ENCODE measurements around the gene NCAM1.

The NCAM1 gene

DNA sequence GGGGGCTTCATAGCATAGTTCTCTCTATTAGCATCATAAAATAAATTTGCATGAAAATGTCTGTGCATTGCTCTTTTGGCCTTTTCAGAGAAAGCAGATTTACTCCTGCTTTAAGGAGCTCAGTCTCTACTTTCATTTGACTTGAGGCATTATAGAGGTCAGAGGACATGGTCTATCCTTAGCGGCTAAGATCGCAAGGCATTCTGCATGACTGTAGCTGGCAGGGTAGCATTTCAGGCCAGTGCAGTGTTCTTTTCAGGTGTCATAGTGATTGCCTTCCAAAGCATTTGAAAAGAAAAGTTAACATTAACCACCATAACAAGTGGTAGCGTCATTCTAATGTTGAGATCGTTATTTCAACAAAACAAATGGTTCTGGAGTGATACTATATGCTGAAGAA, 126.5 kb downstream of the NCAM1 start:
- no peak for DNase-seq (ENCODE audit: low read depth)

DNA sequence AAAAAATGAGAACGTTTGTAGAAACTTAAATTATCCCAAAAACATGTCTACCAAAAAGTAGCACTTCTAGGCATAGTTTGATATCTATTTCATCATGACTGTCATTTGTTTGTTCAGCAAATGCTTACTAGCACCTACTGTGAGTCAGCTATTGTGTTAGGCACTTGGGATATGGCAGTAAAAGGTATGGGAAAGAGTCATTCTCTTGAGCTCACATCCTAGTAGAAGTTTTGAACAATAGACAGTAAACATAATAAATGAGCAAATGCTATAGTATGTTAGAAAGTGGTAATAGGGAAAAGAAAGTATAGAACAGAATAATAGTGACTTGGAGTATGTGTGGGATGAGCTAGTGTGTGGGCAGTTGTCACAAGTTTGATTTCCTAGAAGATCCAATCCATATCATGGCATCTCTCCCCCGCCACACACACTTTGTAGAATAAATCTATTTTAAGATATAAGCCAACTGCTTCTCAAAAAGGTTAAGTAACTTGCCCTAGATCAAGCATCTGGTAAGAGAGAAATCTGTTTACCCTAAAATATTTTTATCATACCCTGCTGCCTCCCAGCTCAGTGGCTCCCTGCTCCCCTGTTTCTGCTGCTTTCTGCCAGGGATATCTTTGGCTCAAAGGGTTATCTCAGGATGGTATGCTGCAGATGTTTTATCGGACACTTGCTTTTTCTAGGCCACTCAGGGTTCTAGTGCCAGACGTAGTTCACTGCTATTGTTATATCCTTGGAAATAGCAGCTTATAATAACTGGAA, 129.7 kb downstream of the NCAM1 start:
- no peak for DNase-seq (ENCODE audit: low read depth)

DNA sequence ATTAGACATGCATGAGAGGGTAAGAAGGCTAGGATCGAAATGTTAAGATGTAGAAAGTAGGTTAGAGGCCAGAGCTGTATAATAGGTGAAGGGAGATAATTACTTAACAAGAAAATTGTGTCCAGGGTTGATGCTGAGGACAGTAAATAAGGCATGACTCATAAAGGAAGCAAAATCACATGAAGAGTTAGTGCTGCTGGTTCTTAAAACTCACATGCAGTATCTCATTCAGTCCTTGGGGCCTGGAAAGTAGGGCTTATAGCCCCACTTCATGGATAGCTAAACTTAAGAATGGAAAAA, 130.2 kb downstream of the NCAM1 start:
- no peak for DNase-seq (ENCODE audit: low read depth)

DNA sequence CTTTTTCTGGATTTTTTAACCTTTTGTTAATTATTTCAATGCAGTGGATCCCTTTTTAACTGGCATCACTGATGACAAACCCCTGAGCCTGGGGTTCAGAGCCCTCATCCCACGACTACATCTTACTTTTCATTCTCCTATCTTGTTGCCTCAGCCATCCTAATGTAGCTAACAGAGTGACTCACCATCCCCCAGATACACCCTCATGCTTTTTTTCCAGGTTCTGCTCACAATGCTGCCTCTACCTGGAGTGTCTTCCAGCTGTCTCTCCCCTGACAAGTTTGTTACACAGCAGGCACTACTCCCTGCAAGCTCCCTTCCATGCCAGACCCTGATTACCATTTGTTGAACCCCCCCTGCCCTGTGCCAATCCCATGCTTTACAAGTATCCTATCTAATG, 135.4 kb downstream of the NCAM1 start:
- no peak for DNase-seq (ENCODE audit: low read depth)

DNA sequence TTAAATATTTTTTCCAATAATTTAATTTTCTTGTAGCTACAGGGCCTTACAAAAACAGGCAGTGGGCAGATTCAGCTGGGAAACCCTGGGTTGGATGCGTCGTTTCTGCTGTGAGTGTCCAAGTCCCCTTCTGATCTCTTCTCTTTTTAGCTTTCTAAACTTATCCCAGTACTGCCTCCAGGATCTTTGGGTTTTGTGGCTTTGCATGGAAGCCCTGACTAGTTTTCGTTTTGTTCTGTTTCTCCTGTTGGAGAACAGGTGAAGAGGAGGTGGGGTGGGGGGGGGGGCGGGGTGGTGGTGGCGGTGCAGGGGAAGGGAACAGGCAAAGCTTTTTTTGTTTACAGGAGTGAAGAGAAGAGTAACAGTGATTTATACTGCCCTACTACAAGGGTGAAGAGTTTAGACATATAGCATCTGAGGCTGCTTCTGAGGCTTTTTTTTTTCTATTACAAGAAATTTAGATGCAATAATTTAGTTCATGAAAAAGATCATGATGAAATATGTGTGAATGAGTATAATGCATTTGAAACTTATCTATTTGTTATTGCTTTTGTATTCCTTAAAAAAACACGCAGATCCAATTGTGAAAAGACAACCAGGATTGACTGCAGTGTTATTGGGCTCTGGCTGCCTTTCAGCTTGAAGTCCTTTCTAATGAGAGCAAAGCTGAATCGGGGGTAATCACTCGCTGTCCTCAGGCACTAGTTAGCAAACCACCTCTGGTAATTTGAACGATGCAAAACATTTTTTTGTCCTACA, 142.9 kb downstream of the NCAM1 start:
- no peak for DNase-seq (ENCODE audit: low read depth)

DNA sequence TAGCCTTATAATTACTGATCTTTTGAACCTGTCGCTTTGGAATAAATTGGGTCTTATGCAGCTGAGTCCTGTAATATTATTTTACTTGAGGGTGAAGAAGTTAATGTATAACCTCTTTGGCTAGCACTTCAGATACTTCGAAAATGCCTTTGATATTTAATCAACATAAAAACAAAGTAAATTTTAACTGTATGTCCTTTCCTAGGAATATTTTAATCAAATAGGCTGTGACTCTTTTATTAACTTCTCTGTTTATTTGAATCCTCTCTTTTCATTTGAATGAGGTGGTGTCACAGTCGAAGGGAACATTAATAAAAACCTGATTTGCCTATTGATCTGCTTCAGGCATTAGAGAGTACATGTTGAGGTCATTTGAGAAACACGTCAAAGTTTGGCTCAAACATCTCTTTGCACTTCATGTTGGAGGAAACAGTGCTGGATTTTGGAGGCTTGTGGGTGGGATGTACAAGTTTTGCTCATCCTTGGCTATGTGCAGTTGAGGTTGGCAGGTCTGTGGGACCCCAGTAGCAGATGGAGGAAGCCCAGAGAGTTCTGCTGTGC, 143.6 kb downstream of the NCAM1 start:
- DNase-seq (ENCODE audit: low read depth): no peak

DNA sequence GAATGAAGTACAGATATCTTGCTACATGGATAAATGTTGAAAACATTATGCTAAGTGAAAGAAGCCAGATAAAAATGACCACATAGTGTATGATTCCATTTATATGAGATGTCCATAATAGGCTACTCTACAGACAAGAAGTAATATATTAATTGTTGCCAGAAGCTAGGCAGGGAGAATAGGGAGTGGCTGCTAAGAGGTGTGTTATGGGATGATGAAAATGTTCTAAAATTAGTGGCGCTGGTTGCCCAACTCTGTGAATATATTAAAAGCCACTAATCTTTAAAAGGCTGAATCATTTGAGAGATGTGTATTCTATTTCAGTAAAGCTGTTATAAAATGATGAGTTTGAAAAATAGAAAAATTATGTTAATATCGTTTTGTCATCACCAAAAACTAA, 144.4 kb downstream of the NCAM1 start:
- DNase-seq (ENCODE audit: low read depth): no peak

DNA sequence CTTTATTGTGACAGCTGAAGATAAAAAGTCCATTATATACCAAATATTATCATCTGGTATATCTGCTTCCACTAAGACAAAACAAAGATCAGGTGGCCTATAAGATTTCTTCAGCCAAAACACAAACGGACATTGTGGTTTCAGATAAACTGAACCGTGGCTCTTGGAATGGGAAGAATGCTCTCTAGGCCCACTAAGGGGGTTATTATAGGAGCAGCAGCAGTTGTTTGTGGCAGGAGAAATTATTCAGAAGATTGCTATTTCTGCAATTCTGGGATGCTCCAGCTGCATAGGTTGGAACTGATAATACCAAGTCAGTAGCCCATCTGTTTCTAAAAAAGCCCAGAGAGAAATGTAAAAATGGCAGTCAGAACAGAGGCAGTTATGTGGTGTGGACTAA, 145.3 kb downstream of the NCAM1 start:
- no peak for DNase-seq (ENCODE audit: low read depth)

DNA sequence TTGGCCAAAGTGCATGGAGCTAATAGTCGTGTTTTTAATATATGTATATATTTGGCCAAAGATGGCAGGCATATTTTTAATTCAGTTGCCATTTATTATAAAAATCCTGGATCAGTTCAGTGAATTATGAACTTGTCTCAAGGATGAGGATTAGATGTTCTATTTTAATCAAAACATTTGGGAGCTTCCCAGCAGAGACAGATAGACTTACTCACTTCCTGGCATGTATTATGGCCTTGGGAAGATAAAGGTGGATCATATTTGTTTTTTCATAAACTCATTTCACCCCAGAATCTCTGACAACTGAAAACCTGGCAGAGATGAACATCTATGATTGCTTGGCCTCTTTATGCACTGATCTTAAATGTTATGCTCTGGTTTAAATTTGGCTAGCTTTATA, 148.8 kb downstream of the NCAM1 start:
- no peak for DNase-seq (ENCODE audit: low read depth)

DNA sequence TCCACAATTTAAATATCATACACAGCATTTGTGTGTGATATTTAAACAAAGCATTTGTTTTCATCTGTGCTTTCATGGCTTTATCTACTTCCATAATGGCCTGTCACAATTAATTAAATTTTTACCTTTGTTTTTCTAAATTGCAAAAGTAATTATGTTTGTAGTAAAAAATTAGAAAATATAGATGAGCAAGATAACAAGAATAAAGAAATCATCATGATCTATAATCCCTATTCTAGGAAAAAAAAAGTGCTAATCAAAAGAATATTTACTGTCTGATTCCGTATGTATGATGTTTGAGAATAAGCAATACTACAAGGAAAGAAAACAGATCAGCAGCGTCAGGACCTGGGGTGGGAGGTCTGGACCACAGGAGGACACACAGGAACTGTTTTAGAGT, 149.9 kb downstream of the NCAM1 start:
- no peak for DNase-seq (ENCODE audit: low read depth)

DNA sequence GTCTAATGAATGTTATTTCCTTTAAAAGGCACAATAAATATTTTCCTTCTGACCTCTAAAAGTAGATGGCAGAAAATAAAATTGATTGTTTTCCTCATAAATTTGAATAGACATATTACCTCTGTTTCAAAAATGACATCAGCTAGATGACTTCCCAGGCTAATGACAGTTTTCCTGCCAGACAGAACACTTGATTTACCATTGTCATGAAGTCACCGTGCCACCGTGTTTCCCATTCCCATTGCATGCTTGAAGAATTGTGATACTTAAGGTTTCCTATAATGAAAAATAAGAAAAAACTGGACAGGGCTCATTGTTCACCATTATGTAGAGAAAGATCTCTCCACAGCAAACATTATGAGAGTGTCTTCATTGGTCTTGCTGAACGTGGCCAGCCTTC, 151.1 kb downstream of the NCAM1 start:
- DNase-seq (ENCODE audit: low read depth): no peak

DNA sequence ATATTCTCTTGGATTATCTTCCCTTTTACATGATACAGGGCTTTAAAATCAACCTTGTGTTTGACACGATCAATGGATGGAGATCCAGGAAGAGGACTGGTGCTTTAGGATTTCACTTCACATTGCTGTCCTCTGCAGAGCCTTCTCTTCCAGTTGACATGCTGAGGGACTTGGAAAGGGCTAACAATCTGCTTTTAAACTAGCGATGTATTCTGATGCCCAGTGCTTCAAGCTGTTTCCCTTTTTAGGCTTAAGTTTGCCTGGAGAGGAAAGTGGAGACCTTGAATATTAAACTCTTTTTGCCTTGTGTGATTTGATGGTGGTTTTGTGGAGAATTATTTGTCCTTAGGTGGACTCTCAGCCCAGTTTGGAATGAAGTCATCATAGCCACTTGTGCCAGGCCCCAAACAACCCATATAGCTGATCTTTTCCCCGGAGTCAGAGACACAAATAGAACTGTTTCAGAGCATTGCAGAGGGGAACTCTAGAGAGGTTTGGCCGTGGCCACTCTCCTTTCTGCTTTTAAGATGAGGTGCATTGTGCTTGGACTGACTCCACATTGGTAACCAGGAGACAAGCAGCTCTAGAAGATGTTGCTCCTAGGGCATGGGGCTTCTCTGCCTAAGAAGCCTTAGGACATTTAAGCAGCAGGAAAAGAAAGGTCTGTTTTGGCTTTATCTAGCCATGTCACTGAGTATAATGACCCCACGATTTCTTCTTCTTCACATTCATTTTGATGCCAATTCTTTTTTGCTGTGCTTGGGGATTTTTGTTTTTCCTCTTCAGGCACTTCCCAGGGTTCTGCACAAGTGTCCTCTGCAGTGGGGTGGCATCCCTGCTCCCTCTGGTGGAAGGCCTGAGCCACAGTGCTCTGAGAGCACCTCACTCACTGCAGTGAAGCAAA, 152.8 kb downstream of the NCAM1 start:
- peak; percentile 30 for DNase-seq (ENCODE audit: low read depth)

DNA sequence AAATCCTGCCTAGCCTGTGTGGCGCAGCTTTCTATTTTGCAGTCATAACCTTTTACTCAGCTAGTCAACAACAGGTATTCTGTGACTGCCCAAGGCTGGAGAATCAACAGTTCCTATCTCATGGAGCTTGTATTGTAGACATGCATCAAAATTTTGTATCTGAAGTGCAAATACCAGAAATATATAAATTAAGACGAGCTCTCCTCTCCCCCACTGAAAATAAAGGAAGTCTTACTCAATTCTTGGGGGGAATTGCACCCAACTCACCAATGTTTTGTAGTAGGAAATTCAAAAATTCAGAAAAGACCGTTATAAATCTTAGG, 153.4 kb downstream of the NCAM1 start:
- DNase-seq (ENCODE audit: low read depth): no peak

DNA sequence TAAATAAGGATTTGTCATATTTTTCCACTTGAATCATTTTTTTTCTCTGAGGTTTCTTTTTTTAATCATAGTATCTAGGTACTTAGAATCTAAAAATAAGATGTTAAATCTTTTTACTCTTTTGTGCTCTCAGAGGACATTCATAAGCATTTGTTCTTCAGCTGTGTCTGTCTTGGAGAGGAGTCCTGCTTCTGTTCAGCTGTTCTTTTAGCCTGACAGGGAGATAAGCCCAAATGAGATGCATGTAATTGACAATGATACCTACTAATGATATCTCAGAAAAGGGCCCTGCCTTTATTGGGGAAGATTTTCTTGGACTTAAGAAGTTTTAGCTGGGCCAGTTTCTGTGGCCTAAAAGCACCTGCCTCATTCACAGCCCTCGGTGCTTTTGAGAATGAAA, 156.9 kb downstream of the NCAM1 start:
- DNase-seq (ENCODE audit: low read depth): no peak

DNA sequence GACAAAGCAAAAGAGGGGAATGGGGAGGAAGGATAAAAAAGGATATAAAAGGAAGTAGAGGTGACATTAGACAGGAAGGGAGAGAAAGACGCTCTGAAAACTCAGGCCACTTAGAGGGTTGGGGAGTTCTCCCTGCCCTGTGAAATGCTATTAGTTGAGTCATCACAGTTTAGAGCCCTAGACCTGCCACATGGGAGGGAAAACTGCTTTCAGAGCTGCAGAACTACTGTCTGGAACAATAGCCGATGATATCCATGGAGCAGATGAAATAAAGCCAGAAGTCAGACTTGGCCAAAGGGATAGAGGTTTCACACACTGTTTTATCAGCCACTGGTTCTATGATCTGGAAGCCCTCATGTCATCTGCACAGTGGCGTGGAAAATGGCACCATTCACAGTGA, 157.9 kb downstream of the NCAM1 start:
- no peak for DNase-seq (ENCODE audit: low read depth)

DNA sequence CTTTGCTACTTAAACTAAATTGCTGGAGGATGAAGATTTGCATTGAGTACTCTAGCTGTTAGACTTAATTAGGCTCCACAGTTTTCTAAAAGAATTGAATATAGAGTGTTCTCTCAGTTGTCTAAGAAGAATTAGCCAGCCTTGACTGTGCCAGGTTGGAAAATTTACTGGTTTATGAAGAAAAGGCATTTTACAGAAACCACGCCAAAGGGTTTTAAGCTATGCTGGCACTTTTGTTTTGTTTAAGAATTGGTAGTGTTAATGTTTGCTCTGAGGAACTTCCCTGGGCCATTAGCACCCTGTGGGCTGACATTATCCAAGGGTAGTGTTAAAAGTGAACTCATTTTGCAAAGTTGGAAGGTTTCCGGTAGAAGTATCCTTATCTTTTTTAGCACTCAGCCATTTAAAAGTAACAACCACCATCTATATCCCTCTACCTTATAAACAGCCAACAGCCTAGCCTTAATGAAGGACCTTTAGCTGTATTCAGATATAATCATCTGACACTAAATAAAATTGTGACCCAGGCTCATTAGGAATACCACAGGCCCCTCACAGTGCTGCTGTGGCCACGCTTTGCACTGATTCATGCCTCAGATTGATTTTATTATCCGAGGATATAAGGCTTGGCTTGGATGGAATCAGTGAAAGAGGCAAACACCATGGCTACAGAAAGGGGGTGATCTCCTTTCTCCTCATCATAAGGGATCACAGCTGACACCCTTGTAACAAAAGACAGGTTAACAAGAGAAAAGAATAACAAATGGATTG, 158.9 kb downstream of the NCAM1 start:
- no peak for DNase-seq (ENCODE audit: low read depth)

DNA sequence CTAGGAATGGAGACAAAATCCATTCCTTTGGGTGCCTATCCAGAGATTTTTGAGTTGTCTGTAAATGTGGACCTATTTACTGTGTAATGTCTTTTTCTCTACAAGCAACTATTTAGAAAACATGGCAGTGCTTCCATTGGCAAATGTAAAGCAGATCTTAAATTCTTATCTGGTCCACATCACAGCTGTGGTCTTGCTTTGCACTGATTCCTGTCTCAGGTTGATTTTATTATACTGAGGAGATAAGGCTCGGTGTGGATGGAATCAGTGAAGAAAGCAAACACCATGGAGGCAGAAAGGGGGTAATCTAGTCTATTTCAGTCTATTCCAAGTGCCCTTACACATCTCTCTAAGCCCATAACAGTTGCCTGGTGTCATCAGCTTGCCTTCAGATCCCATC, 160.5 kb downstream of the NCAM1 start:
- DNase-seq (ENCODE audit: low read depth): no peak

DNA sequence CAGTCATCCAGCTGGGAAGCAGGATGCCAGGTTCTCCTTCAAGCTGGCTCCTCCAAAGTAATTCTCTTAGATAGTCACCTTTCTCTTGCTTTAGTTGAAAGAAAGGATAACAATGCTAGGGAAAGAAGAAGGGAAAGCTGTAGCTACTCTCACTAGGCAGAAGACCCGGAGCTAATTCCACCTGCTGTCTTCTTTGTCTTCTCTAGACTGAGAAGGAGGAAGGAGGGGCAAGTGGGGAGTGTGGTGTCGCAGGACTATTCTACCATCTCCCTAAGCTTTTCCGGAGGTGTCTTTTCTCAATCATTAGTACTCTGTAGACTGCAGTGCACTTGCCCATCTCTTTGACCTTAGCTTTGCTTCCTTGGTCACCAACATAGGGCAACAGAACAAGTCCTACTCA, 162.8 kb downstream of the NCAM1 start:
- DNase-seq (ENCODE audit: low read depth): no peak

DNA sequence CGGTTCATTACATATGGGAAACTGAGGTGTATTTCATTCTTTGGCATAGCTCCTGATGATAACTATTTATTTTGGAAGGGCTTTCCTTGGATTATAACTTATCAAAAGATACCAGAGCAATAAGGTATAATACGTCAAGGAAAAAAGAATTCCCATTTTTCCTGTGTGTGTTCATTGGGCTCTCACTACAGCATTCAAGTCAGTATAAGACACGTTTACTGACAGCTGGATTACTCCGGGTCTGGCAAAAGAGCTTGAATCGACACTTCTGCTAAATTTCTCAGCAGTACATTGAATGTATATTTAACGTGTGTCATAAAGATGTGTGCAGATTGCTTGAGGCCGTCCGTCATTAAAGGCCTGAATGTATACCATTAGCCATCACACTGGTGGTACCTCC, 163.4 kb downstream of the NCAM1 start:
- no peak for DNase-seq (ENCODE audit: low read depth)

DNA sequence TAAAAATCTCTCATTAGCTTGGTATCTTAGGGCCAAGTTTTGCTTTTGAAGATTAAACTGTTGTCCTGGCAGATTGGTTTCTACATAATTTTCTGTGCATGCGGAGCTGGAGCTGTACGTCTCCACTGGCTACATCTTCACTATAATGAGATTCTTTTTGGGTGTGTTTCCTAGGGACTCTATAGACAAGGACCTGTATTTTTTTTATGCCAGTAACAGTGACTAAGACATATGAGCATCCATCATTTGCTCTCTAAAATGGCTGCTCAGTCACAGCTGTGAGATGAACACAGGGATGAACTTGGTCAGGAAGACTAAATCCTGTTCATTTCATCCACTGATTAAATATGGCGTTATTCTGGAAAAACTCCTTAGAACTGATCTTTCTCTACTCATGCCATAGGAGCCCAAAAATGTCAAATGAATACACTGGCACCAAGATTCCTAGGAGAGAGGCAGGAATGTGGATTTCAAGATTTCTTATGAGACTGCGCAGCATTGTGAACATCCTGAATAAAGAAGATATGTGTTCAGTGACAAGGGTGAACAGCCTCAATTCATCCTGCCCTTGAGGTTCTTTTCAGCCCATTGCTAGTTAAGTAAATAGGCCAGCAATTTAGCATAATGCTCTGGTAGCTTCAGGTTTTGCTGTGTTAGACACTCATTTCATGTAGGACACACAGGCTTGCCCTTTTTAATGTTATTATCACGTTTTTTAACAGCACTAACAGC, 168.2 kb downstream of the NCAM1 start:
- no peak for DNase-seq (ENCODE audit: low read depth)

DNA sequence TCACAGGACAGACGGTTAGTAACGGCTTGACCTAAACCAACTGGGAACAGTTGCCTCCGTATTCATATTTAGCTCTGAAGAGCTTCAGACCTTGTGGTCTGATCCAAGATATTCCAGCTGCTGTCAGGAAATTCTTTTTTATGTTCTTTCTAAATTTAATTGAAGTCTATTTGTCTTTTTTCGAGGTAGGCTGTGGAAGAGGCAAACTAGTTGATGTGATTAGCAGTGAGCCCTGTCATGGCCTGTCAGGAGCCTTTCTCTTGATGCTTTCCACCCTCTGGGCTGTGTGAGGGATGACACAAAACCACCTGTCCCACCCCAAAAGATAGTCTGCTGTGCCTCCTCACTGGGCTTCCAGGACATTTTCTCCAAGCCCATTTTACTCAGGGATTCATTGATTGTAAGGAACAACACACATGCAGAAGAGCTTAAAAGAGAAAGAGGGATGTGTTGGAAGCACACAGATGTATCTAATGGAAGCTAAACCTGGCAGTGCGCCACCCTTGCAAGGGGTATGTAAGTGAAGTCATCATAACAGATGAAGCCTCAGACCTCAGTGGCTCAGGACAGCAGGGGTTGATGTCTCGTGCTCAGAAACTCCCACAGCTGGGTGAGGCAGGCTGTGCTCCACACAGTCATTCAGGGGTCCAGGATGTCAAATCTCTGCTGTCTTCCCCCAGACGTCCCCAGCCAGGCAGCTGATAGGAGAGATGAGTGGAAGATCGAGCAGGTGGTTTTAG, 170.0 kb downstream of the NCAM1 start:
- no peak for DNase-seq (ENCODE audit: low read depth)
